Astrocyte (in vitro differentiated cells and primary cell): ENCODE data around the gene PLCL2.

Experiments
- EZH2 ChIP-seq: IDR thresholded peaks from 2 replicates; pipeline ENCODE4 v1.6.1; 2012; ENCODE audit warnings: mild to moderate bottlenecking, low read length, inconsistent platforms; ENCODE audit not compliant: insufficient read depth
- TF ChIP-seq, protein P1 (sequence below): IDR thresholded peaks from 2 replicates; pipeline ENCODE4 v1.5.1; 2011; ENCODE audit warnings: low read depth, mild to moderate bottlenecking, inconsistent platforms, low read length, moderate library complexity; ENCODE audit not compliant: insufficient read depth

DNA sequence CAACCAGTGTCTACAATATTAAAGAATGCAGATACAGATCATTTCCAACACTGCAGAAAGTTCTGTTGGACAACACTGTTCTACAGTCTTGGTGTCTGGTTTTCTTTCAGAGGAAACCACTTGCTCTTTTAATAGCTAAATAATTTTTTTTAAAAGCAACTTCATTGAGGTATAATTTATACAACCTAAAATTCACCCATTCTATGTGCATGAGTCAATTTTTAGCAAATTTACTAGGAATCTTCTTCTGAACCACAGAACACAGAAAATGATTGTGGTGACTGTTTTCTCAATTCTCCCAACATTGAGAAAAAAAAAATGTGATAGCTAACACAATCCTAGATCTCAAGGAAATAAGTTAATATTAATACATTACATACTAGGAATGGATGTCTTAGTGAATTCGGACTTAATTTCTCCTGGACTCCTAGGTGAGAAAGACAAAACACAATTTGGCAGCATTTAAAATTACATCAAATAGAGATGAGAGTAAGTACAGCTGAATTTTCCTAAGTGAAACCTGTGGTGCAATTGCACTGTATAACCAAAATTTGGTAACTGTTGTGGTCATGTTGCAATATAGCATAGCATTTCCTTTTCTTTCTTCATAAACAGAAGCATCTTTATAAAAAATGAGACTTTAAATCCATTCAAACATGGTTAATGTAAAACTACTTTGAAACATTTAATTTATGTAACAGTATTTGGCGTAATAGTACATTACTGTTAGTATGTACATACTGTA, 15.3 kb upstream of the PLCL2 start:
- TF ChIP-seq, protein P1, sequence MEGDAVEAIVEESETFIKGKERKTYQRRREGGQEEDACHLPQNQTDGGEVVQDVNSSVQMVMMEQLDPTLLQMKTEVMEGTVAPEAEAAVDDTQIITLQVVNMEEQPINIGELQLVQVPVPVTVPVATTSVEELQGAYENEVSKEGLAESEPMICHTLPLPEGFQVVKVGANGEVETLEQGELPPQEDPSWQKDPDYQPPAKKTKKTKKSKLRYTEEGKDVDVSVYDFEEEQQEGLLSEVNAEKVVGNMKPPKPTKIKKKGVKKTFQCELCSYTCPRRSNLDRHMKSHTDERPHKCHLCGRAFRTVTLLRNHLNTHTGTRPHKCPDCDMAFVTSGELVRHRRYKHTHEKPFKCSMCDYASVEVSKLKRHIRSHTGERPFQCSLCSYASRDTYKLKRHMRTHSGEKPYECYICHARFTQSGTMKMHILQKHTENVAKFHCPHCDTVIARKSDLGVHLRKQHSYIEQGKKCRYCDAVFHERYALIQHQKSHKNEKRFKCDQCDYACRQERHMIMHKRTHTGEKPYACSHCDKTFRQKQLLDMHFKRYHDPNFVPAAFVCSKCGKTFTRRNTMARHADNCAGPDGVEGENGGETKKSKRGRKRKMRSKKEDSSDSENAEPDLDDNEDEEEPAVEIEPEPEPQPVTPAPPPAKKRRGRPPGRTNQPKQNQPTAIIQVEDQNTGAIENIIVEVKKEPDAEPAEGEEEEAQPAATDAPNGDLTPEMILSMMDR, result no peak
- TF ChIP-seq EZH2, result no peak
